NCI-H1105 (cell line): ENCODE results near the gene PCNP.
"Not testable (repeated sequence)": the region's sequence is repeated elsewhere in the genome, so short reads cannot be mapped to it uniquely, and the experiment has no call there.

Experiments
- DNase-seq: peaks from one replicate; lab custom pipeline; 2025; lab: John Stamatoyannopoulos, UW

Gene PCNP

GRCh38 chr3:101633186-101633585 is 59.2 kb downstream of the PCNP start:
- DNase-seq, result no peak

DNA sequence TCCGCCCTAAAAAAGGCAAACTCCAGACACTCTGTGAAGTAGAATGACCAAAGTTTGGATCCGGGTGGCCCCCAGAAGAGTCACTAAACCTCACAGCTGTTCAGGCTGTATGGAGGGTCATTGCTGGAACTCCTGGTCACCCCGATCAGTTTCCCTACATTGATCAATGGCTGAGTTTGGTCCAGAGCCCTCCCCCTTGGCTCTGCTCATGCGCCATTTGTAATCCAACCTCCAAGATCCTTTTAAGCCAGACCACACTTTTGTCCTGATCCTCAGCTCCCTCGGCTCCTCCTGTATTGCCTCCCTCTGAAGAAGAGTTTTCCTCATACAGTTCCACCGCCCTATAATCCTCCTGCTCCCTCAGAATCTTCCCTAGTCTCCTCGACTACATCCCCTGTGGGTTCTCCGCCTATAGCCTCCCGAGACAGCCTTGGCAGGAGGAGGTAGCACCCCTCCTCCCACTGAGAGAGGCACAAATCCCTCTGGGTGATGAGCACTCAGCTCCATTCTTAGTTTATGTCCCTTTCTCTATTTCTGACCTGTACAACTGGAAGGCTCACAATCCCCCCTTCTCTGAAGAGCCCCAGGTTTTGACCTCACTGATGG is 60.7 kb downstream of the PCNP start:
- no peak for DNase-seq

DNA sequence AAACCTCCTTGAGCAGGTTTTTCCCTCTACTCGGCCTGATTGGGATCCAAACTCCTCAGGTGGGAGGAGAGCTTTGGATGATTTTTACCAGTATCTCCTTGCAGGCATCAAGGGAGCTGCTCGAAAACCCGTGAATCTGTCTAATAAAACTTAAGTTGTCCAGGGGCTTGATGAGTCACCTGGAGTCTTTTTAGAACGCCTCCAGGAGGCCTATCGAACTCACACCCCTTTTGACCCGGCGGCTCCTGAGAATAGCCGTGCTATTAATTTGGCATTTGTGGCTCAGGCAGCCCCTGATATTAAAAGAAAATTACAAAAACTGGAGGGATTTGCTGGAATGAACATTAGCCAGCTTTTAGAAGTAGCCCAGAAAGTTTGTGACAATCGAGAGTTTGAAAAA is 61.4 kb downstream of the PCNP start:
- DNase-seq, result no peak

DNA sequence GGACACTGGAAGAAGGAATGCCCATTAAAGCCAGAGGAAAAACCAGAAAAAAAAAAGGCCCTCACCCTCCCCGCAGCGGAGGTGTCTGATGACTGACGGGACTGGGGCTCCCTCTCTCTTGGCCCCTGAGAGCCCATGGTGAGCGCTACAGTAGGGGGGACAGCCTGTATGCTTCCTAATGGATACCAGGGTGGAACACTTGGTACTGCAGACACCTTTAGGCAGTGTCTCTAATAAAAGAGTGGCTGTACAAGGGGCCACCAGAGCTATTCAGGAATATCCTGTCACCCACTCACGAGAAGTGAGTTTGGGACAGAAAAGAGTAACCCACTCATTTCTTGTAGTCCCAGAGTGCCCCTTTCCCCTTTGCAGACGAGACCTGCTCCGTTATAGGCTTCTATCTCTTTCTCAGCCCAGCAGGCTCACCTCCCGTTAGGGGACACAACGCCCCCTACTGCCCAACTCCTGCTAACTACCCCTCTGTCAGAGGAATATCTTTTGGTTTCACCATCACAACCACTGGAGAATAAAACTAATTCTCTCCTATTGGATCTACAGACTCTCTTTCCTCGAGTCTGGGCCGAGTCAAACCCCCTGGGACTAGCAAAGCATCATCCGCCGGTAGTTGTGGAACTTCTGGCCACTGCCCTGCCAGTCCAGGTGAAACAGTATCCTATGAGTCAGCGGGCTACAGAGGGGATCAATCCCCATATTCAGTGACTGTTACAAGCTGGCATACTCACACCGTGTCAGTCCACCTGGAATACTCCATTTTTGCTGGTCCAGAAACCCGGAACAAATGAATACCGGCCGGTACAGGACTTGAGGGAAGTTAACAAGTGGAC is 62.2 kb downstream of the PCNP start:
- peak; percentile 20 for DNase-seq

DNA sequence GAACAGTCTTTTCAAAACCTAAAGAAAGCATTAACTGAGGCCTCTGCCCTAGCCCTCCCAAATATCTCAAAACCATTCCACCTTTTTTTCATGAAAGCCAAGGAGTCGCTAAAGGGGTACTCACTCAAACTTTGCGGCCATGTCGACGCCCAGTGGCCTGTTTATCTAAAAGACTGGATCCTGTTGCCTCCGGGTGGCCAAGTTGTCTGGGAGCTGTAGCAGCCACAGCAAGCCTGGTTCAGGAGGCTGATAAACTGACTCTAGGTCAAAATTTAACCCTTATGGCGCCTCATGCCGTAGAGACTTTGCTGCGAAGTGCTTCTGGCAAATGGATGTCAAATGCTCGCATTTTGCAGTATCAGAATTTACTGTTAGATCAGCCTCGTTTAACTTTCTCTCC is 63.5 kb downstream of the PCNP start:
- no peak for DNase-seq

DNA sequence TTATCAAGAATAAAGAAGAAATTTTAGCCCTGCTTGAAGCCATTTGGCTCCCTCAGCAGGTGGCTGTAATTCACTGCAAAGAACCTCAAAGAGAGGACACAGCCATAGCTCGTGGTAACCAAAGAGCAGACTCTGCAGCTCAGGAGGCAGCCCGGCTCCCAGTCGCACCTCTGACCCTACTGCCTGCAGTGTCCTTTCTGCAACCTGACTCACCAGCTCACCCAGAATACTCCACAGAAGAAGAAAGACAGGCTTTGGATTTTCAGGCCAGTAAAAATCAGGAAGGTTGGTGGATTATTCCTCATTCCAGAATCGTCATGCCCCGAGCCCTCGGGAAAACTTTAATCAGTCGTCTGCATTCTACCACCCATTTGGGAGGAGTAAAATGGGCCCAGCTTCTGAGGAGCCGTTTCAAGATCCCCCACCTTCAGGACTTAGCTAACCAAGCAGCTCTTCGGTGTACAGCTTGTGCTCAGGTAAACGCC is 64.3 kb downstream of the PCNP start:
- DNase-seq, result no peak

GRCh38 chr3:101639280-101639963 is 65.4 kb downstream of the PCNP start:
- no peak for DNase-seq

DNA sequence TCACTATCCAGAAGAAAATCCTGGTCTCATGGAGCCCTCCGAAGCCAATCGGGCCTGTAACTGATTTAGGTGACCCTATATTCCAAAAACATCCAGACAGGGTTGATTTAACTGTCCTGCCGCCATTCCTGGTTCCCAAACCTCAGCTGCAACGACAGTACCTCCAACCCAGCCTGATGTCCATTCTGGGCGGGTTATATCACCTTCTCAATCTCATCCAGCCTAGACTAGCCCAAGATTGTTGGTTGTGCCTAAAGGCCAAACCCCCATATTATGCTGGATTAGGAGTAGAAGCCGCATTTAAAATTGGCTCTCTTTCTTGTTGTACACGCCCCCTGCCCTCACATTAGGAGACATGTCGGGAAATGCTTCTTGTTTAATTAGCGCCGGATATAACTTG is 66.3 kb downstream of the PCNP start:
- no peak for DNase-seq

GRCh38 chr3:101641397-101642115 is 67.6 kb downstream of the PCNP start:
- DNase-seq, result not testable (repeated sequence)

DNA sequence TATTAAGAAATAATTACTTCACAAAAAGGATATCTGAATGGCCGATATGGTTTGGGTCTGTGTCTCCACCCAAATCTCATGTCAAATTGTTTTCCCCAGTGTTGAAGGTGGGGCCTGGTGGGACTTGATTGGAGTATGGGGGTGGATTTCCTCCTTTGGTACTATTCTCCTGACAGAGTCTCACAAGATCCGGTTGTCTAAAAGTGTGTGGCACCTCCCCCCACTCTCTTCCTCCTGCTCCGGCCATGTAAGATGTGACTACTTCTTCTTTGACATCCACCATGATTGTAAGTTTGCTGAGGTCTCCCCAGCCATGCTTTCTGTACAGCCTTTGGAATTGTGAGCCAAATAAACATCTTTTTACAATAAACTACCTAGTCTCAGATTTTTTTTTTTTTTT is 68.5 kb downstream of the PCNP start:
- no peak for DNase-seq

DNA sequence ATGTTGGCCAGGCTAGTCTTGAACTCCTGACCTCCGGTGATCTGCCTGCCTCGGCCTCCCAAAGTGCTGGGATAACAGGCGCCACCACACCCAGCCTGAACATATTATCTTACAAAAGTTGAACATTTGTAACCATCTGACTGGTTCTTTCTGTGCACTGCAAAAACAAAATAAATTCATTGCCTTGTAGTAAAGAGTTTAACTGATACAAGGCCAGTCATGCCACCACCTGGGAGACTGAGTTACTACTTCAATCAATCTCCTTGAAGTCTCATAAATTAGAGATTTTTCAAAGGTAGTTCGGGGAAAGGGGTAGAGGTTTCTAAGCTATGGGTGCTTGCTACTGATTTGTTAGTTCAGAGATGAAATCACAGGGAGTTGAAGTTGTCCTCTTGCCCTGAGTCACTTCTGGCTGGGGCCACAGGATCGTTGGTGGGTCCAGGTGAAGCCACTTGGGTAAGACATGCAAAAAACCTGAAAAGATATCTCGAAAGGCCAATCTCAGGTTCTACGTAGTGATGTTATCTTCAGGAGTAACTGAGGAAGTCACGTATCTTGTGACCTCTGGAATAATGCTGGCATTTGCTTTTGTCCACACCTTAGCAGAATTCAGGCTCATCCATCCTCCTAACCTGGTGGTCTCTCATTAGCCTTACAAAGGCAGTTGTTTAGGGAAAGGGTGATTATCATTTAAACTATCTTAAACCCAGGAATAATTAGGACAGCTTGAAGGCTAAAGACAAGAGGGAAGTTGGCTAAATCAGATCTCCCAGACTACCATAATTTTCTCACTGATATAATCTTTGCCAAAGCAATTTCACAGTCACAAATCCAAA is 69.2 kb downstream of the PCNP start:
- no peak for DNase-seq
